ENCODE measurements around the gene CDH23. TPM values are rescaled to one million over a fixed set of nuclear protein-coding genes. Genes with fewer than 3 reads are reported as not detected.

CDH23 gene
- total and polyA plus RNA-seq, 2 donors (not counting 1 experiment from before 2014, with no cell fraction given), result 0.01 to 0.17 TPM

- H3K4me2 ChIP-seq (ENCODE audit: extremely low read depth, insufficient read depth, low read length), result peak overlapping the region; percentile 63
These were observed 370.8 kb downstream of the CDH23 start for GRCh38 chr10:71767420-71768035.

GRCh38 chr10:71769279-71769823, 372.6 kb downstream of the CDH23 start:
- DNase-seq (ENCODE audit: low read depth in 2 of 2), result peak in 1 of 2 donors; percentile 10
- H3K79me2 ChIP-seq (ENCODE audit: control insufficient read depth, insufficient read depth, low read length), result peaks cover 2% of the 10 kb centered on the region

More at GRCh38 chr10:71767420-71768035, 370.8 kb downstream of the CDH23 start:
- Histone ChIP-seq H3K79me2 (ENCODE audit: control insufficient read depth, insufficient read depth, low read length) (peaks cover 2% of the 10 kb centered on the region), H4K20me1 (ENCODE audit: control insufficient read depth, extremely low read depth, insufficient read depth, low read length) (no peaks in the 10 kb centered on the region), H3K27ac (ENCODE audit: insufficient read depth, low read length) (peak overlapping the region; percentile 74), H3K27me3 (ENCODE audit: control insufficient read depth, insufficient read depth, low read length) (no peaks in the 10 kb centered on the region), H3K4me1 (ENCODE audit: control insufficient read depth, extremely low read depth, insufficient read depth, low read length) (peaks cover 54% of the 10 kb centered on the region), H3K9me3 (ENCODE audit: control insufficient read depth, insufficient read depth, low read depth, low read length) (no peaks in the 10 kb centered on the region), H3K4me3 (replicated peaks in 1 of 4; ENCODE audit: control extremely low read depth in 1 of 4, insufficient read depth in 1 of 4, low read depth in 3 of 4, low read length in 4 of 4) (no peak overlapping the region), H3K9ac (ENCODE audit: insufficient read depth, low read length) (peak overlapping the region; percentile 34), H2AFZ (ENCODE audit: low read length) (no peak overlapping the region), H3K36me3 (ENCODE audit: control insufficient read depth, insufficient read depth, low read length) (peaks cover 1% of the 10 kb centered on the region)
- TF ChIP-seq CTCF (conservative IDR thresholded peaks at IDR 0.05 in 1 of 2, IDR thresholded peaks at IDR 0.05 in 1 of 2; ENCODE audit: low read depth in 1 of 2, low read length in 2 of 2) (no peak), EZH2 (IDR thresholded peaks at IDR 0.05; ENCODE audit: low read length, missing control alignments) (no peak)
- peak; percentile 27 to 42 for DNase-seq (ENCODE audit: low read depth in 2 of 2)

More at GRCh38 chr10:71769279-71769823, 372.6 kb downstream of the CDH23 start:
- H3K4me3 ChIP-seq (replicated peaks in 1 of 4; ENCODE audit: control extremely low read depth in 1 of 4, insufficient read depth in 1 of 4, low read depth in 3 of 4, low read length in 4 of 4), result peak overlapping the region; percentile 22 to 43 (median 34)
- H3K36me3 ChIP-seq (ENCODE audit: control insufficient read depth, insufficient read depth, low read length), result peaks cover 1% of the 10 kb centered on the region
- no peak overlapping the region for H2AFZ ChIP-seq (ENCODE audit: low read length)
- H3K9ac ChIP-seq (ENCODE audit: insufficient read depth, low read length), result no peak overlapping the region
- H3K4me1 ChIP-seq (ENCODE audit: control insufficient read depth, extremely low read depth, insufficient read depth, low read length), result peaks cover 63% of the 10 kb centered on the region
- peak overlapping the region; percentile 79 for H3K4me2 ChIP-seq (ENCODE audit: extremely low read depth, insufficient read depth, low read length)
- H3K9me3 ChIP-seq (ENCODE audit: control insufficient read depth, insufficient read depth, low read depth, low read length), result no peaks in the 10 kb centered on the region
- TF ChIP-seq CTCF (conservative IDR thresholded peaks at IDR 0.05 in 1 of 2, IDR thresholded peaks at IDR 0.05 in 1 of 2; ENCODE audit: low read depth in 1 of 2, low read length in 2 of 2) (no peak), EZH2 (IDR thresholded peaks at IDR 0.05; ENCODE audit: low read length, missing control alignments) (no peak)
- H3K27ac ChIP-seq (ENCODE audit: insufficient read depth, low read length), result peak overlapping the region; percentile 74
- H3K27me3 ChIP-seq (ENCODE audit: control insufficient read depth, insufficient read depth, low read length), result no peaks in the 10 kb centered on the region
- no peaks in the 10 kb centered on the region for H4K20me1 ChIP-seq (ENCODE audit: control insufficient read depth, extremely low read depth, insufficient read depth, low read length)

Measured in fibroblast of lung (primary cell).